Measurements from ENCODE around the gene FAM110D. TPM values are rescaled to one million over a fixed set of nuclear protein-coding genes. Genes with fewer than 3 reads are reported as not detected.

FAM110D gene
- polyA plus RNA-seq, 5 donors = 1.2 to 2.0 (median 1.6) TPM

- DNase-seq = no peak
These were observed 31.4 kb upstream of the FAM110D start for GRCh38 chr1:26127235-26128163.

- no peak for DNase-seq
These were observed 29.1 kb upstream of the FAM110D start for GRCh38 chr1:26129778-26130177.

- no peak for DNase-seq
These were observed 28.2 kb upstream of the FAM110D start for GRCh38 chr1:26130695-26131094.

GRCh38 chr1:26132128-26132833 lies 26.6 kb upstream of the FAM110D start:
- DNase-seq = no peak

- DNase-seq = no peak
These were observed 26.1 kb upstream of the FAM110D start for GRCh38 chr1:26132834-26133167.

- no peak for DNase-seq
These were observed 24.4 kb upstream of the FAM110D start for GRCh38 chr1:26134466-26134865.

GRCh38 chr1:26138974-26139558 lies 19.8 kb upstream of the FAM110D start:
- DNase-seq = no peak

GRCh38 chr1:26142159-26142558 lies 16.7 kb upstream of the FAM110D start:
- no peak for DNase-seq

- DNase-seq = peak; percentile 55 to 79
These were observed 13.6 kb upstream of the FAM110D start for GRCh38 chr1:26145041-26145959.

GRCh38 chr1:26145960-26146294 lies 13.0 kb upstream of the FAM110D start:
- no peak for DNase-seq

GRCh38 chr1:26148887-26149286 lies 10.0 kb upstream of the FAM110D start:
- no peak for DNase-seq

- DNase-seq = no peak
These were observed 4.8 kb upstream of the FAM110D start for GRCh38 chr1:26153966-26154532.

GRCh38 chr1:26154750-26155149 lies 4.1 kb upstream of the FAM110D start:
- DNase-seq = no peak

GRCh38 chr1:26155370-26156284 lies 3.3 kb upstream of the FAM110D start:
- DNase-seq = no peak

- DNase-seq = no peak
These were observed 2.4 kb upstream of the FAM110D start for GRCh38 chr1:26156285-26157038.

GRCh38 chr1:26158271-26158907 lies 490 bp upstream of the FAM110D start:
- DNase-seq = no peak

- no peak for DNase-seq
These were observed 812 bp downstream of the FAM110D start for GRCh38 chr1:26159743-26160039.

GRCh38 chr1:26160527-26161414 lies 1.9 kb downstream of the FAM110D start:
- no peak for DNase-seq

Data from right lung (tissue), 5 donors.